Thyroid gland (tissue), 4 donors: ENCODE measurements around the gene PAXX. TPM values are rescaled to one million over a fixed set of nuclear protein-coding genes. Genes with fewer than 3 reads are reported as not detected.

ENCODE experiments used
- DNase-seq, 2 donors: peaks; one replicate each; pipeline ENCODE4 v3.0.0-alpha.2; 2019
- H3K27ac ChIP-seq, 3 donors: fragments of 200-600 bp; sonication (generic); 1 replicate in 2 of 3; 2 replicates in 1 of 3; pipeline ENCODE4 v1.5.1; 2016 to 2019; ENCODE audit warnings: mild to moderate bottlenecking in 1 of 3, moderate library complexity in 1 of 3
- H3K27me3 ChIP-seq: fragments of 200-600 bp; sonication (generic); one replicate; pipeline ENCODE4 v1.5.1; 2019
- H3K36me3 ChIP-seq, 2 donors: fragments of 200-600 bp; sonication (generic); one replicate each; pipeline ENCODE4 v1.5.1; 2016 to 2019
- H3K4me1 ChIP-seq, 2 donors: fragments of 200-600 bp; sonication (generic); one replicate each; pipeline ENCODE4 v1.5.1; 2017 to 2019
- H3K4me3 ChIP-seq, 3 donors: fragments of 200-600 bp; sonication (generic); replicated peaks in 1 of 3; 1 replicate in 2 of 3; 2 replicates in 1 of 3; pipeline ENCODE4 v1.5.1; 2016; ENCODE audit warnings: mild to moderate bottlenecking in 1 of 3
- H3K9me3 ChIP-seq: fragments of 200-600 bp; sonication (generic); one replicate; pipeline ENCODE4 v1.5.1; 2017
- CTCF ChIP-seq, 6 experiments: fragments of 200-600 bp in 3 of 6; fragments of 450-650 bp in 3 of 6; sonication (generic) in 3 of 6; IDR thresholded peaks; one replicate each; pipeline ENCODE4 v1.5.1; 2016 to 2019; ENCODE audit warnings: antibody characterized with exemption in 6 of 6, mild to moderate bottlenecking in 2 of 6, inconsistent platforms in 1 of 6, moderate library complexity in 1 of 6
- POLR2A ChIP-seq, 2 donors: fragments of 450-650 bp; IDR thresholded peaks; one replicate each; pipeline ENCODE4 v1.6.1; 2017; ENCODE audit warnings: antibody characterized with exemption in 2 of 2, mild to moderate bottlenecking in 2 of 2, moderate library complexity in 1 of 2
- WGBS, 2 donors: methylation state at CpG; one replicate each; pipeline ENCODE4 v1.1.5; 2017; 5-methylcytosine and 5-hydroxymethylcytosine counted together
- intact Hi-C: fragments of 100-400 bp; cut with DNase I; formaldehyde crosslinking; loops from one replicate; pipeline ENCODE4 v1.15.1; 2023
- total RNA-seq, 4 donors: library from RNA; depleted of rRNA; stranded (reverse); fragments of >200 nt; gene quantifications; one replicate each; pipeline ENCODE4 v1.2.3, GENCODE V29; 2016

Gene PAXX
- total RNA-seq, 4 donors from 2014 or later, result 29.8 to 109 (median 50.7) TPM

- Histone ChIP-seq H3K4me1 (peaks cover 18 to 26% of the 10 kb centered on the region in 2 donors), H3K36me3 (peaks cover 19 to 41% of the 10 kb centered on the region in 2 donors), H3K9me3 (no peaks in the 10 kb centered on the region), H3K4me3 (no peak overlapping the region), H3K27ac (no peak overlapping the region), H3K27me3 (no peaks in the 10 kb centered on the region)
- intact Hi-C loops, result no loop called here
- WGBS, 2 donors, result 93 to 98% methylated on average over 16 to 20 of the region's 39 CpGs
- TF ChIP-seq CTCF (IDR thresholded peaks at IDR 0.05) (no peak), POLR2A (IDR thresholded peaks at IDR 0.05) (no peak)
- no peak for DNase-seq
These were observed 19.9 kb downstream of the PAXX start for GRCh38 chr9:137011907-137012675.

DNA sequence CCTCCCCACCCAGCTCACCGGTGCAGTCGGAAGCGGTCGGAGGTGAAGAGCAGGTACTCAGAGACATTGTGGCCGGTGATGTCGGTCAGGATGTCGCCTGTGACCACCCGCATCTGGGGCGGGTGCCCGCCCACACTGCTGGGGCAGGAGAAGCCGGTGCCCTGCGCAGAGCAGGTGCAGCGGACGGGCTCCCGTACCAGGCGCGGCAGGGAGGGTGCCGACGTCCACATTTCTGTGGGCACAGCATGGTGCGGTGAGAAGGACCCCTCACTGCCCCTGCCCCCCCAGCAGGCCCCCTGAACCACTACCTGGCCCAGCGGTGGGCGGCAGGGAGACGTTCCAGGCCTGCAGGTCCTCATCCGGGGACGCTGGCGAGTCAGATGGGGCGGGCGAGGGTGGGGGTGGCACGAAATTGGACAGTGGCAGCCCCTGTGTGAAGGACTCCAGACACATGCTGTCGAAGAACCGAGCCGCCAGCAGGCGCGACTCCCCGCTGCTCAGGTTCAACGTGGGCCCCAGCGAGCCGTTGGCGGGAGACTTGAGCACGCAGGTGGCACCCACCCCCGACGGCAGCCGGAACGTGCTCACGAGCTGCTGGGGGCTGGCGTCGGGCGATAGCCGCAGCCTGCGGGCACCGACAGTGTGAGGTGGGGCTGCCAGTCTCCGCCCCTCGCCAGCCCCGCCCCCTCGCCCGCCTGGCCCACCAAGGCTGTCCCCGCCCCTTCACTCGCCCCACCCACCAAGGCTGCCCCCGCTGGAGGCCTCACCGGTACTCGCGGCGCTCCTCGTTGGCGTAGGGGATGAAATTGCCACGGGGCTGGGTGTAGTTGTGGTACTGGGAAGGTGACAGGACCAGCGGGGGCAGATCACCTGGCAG lies 20.7 kb downstream of the PAXX start:
- Histone ChIP-seq H3K36me3 (peaks cover 26 to 48% of the 10 kb centered on the region in 2 donors), H3K27ac (no peak overlapping the region)
- 89 to 95% methylated on average over 38 to 44 of the region's 67 CpGs for WGBS, 2 donors

DNA sequence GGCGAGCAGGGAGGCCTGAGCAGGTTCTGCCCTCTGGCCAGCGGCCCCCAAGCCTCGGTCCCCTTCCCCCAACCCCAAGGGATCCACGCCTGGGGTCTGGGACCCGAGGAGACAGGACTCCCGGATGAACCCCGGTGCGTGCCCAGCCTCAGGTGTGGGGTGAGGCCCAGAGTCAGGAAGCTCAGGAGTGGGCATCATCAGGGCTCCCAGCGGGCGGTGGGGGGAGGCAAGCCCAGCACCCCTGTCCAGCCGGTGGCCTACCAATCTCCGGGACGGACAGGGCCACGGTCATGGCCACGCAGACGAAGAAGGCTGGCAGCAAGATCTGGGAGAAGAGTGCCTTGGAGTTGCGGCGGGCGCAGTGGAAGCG lies 21.3 kb downstream of the PAXX start:
- 95 to 98% methylated on average over 11 to 16 of the region's 20 CpGs for WGBS, 2 donors
- Histone ChIP-seq H3K27me3 (no peaks in the 10 kb centered on the region), H3K9me3 (no peaks in the 10 kb centered on the region), H3K4me1 (peaks cover 3 to 12% of the 10 kb centered on the region in 2 donors), H3K4me3 (no peak overlapping the region), H3K27ac (no peak overlapping the region), H3K36me3 (peaks cover 26 to 49% of the 10 kb centered on the region in 2 donors)
- DNase-seq, result no peak
- intact Hi-C loops, result no loop called here
- TF ChIP-seq CTCF (IDR thresholded peaks at IDR 0.05) (no peak), POLR2A (IDR thresholded peaks at IDR 0.05) (no peak)

More for the DNA sequence above, 20.7 kb downstream of the PAXX start:
- TF ChIP-seq POLR2A (IDR thresholded peaks at IDR 0.05) (no peak), CTCF (IDR thresholded peaks at IDR 0.05) (no peak)
- intact Hi-C loops, result no loop called here
- no peak for DNase-seq
- Histone ChIP-seq H3K4me3 (no peak overlapping the region), H3K9me3 (no peaks in the 10 kb centered on the region), H3K4me1 (peaks cover 10 to 18% of the 10 kb centered on the region in 2 donors), H3K27me3 (no peaks in the 10 kb centered on the region)

DNA sequence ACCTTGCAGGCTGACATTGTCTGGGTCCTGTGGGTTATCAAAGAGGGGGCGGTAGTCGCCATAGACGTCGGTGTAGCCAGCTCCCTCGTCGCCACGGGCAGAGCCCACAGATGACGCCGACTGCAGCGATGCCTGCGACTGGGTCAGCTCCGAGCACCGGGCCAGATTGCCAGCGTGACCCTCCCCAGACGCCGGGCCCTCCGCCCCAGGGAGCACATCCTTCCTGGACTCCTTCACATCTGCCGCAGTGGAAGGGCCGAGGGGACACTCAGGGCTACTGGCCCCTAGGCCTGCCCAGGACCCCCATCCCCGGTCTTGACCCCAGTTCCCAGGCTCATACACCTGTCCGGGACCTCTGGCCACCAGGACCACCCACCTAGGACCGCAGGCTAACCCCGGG lies 21.9 kb downstream of the PAXX start:
- Histone ChIP-seq H3K4me3 (no peak overlapping the region), H3K4me1 (peaks cover 0 to 7% of the 10 kb centered on the region in 2 donors), H3K27me3 (no peaks in the 10 kb centered on the region), H3K36me3 (peaks cover 26 to 49% of the 10 kb centered on the region in 2 donors), H3K9me3 (no peaks in the 10 kb centered on the region), H3K27ac (no peak overlapping the region)
- WGBS, 2 donors, result 89 to 95% methylated on average over 8 to 16 of the region's 23 CpGs
- intact Hi-C loops, result no loop called here
- TF ChIP-seq CTCF (IDR thresholded peaks at IDR 0.05) (no peak), POLR2A (IDR thresholded peaks at IDR 0.05) (no peak)
- no peak for DNase-seq
